Measurements from ENCODE around the gene AUTS2.
"Not testable (repeated sequence)": the region's sequence is repeated elsewhere in the genome, so short reads cannot be mapped to it uniquely, and the experiment has no call there.

GRCh38 chr7:70364393-70364792 lies 766.1 kb downstream of the AUTS2 start:
- not testable (repeated sequence) for TF ChIP-seq CTCF (IDR thresholded peaks at IDR 0.05; ENCODE audit: low read length); EZH2 (IDR thresholded peaks at IDR 0.05; ENCODE audit: borderline replicate concordance, low read length)

Measured in OCI-LY1 (cell line).